HepG2 (cell line): ENCODE measurements around the gene NARF. TPM values are rescaled to one million over a fixed set of nuclear protein-coding genes. Genes with fewer than 3 reads are reported as not detected.
A peak's percentile ranks its signal among the peaks of the same experiment; 100 is the strongest.

Experiments
- BRD4 ChIP-seq: sonication (generic); formaldehyde crosslinking; IDR thresholded peaks from 2 replicates; pipeline ENCODE4 v1.4.0; 2020; ENCODE audit warnings: missing genetic modification reagents
- CEBPZ ChIP-seq: IDR thresholded peaks from 2 replicates; pipeline ENCODE4 v1.6.1; 2012; ENCODE audit warnings: low read length, improper control_type of control experiment
- JUNB ChIP-seq: sonication (generic); formaldehyde crosslinking; IDR thresholded peaks from 2 replicates; pipeline ENCODE4 v1.8.0; 2022; ENCODE audit warnings: missing genetic modification reagents, mild to moderate bottlenecking, borderline replicate concordance
- MAFG ChIP-seq: sonication (generic); formaldehyde crosslinking; IDR thresholded peaks from 2 replicates; pipeline ENCODE4 v1.5.1; 2020; ENCODE audit warnings: mild to moderate bottlenecking, missing genetic modification reagents
- MTA1 ChIP-seq: sonication (generic); formaldehyde crosslinking; IDR thresholded peaks from 2 replicates; pipeline ENCODE4 v1.4.0; 2020; ENCODE audit warnings: missing genetic modification reagents, mild to moderate bottlenecking, borderline replicate concordance
- NKX3-1 ChIP-seq: sonication (generic); formaldehyde crosslinking; IDR thresholded peaks from 2 replicates; pipeline ENCODE4 v1.5.0; 2020; ENCODE audit warnings: missing genetic modification reagents
- NRL ChIP-seq: sonication (generic); formaldehyde crosslinking; IDR thresholded peaks from 2 replicates; pipeline ENCODE4 v1.5.0; 2020; ENCODE audit warnings: missing genetic modification reagents, mild to moderate bottlenecking, moderate library complexity, borderline replicate concordance
- PITX1 ChIP-seq: sonication (generic); formaldehyde crosslinking; IDR thresholded peaks from 2 replicates; pipeline ENCODE4 v1.5.1; 2020; ENCODE audit warnings: mild to moderate bottlenecking, missing genetic modification reagents
- ZFP62 ChIP-seq: sonication (generic); formaldehyde crosslinking; IDR thresholded peaks from 2 replicates; pipeline ENCODE4 v1.4.0; 2020; ENCODE audit warnings: missing genetic modification reagents
- ZNF639 ChIP-seq: conservative IDR thresholded peaks from 2 replicates; pipeline ENCODE4 v1.6.1; 2018; ENCODE audit warnings: missing genetic modification reagents
- ZNF883 ChIP-seq: sonication (generic); formaldehyde crosslinking; IDR thresholded peaks from 2 replicates; pipeline ENCODE4 v1.5.1; 2020; ENCODE audit warnings: mild to moderate bottlenecking, missing genetic modification reagents; ENCODE audit errors: not compliant biosample characterization
- polyA plus RNA-seq, 8 experiments: library from polyadenylated mRNA; depleted of rRNA in 3 of 8; stranded (reverse) in 7 of 8; unstranded in 1 of 8; fragments of >200 nt; fragmentation: Illumina TruSeq in 4 of 8; extraction: Trizol in 4 of 8; gene quantifications; 2 replicates each; pipeline versions ENCODE4 v1.2.1 to v1.2.3, GENCODE V29; 2011 to 2016; ENCODE audit warnings: low read depth in 4 of 8, missing spikeins in 1 of 8, mixed read lengths in 1 of 8; ENCODE audit not compliant: insufficient read depth in 1 of 8
- total RNA-seq, 5 experiments: library from RNA; depleted of rRNA; stranded (reverse); fragments of >200 nt; fragmentation: Illumina TruSeq; extraction: Trizol; gene quantifications; 2 replicates each; pipeline ENCODE4 v1.2.3, GENCODE V29; 2016; ENCODE audit warnings: low read depth in 1 of 5
- TF ChIP-seq, protein P1 (sequence below): sonication (generic); formaldehyde crosslinking; IDR thresholded peaks from 2 replicates; pipeline ENCODE4 v1.4.0; 2020; ENCODE audit warnings: missing genetic modification reagents
- TF ChIP-seq, protein P2 (sequence below): sonication (generic); formaldehyde crosslinking; IDR thresholded peaks from 2 replicates; pipeline ENCODE4 v1.8.0; 2022; ENCODE audit warnings: mild to moderate bottlenecking, missing genetic modification reagents, moderate library complexity
- TF ChIP-seq, protein P3 (sequence below): sonication (generic); formaldehyde crosslinking; IDR thresholded peaks from 2 replicates; pipeline ENCODE4 v1.4.0; 2020; ENCODE audit warnings: mild to moderate bottlenecking, missing genetic modification reagents

The NARF gene
- total and polyA plus RNA-seq, 2 of the 13 experiments (the other 11 are each of a cell fraction or from before 2014, with no cell fraction given) = 61.1 to 144 TPM

DNA sequence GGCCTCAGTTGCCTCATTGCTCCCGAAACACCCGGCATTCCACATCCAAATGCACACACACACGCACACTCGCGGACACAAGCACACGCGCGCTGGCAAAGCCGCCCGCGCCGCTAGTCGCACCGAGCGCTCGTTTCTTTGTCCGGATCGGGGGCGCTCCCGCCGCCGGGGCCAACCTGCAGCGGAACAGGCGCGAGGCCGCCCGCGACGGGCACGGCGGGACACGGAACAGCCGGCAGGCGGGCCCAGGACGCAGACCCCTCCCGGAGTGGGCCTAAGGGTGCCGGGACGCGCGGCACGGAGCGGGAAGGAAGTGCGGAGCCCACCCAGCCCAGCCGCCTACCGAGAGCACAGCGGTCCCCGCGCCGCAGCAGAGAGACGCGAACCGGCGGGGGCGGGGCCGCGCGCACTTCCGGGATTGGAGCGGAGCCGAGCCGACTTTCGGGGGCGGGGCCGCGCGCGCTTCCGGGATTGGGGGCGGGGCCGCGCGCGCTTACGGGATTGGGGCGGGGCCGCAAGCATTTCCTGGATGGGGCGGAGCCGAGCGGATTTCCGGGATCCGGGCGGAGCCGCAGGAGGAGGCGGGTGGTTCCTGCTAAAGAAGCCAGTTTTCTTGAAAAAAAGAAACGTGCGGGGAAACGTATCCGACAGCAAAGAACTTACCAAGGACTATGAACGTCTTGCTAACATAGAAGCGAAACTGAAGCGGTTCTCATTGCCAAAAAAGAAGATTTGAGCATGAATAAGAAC lies 8.0 kb upstream of the NARF start, which contains the start of gene CYBC1 (continued):
- TF ChIP-seq, protein P1, sequence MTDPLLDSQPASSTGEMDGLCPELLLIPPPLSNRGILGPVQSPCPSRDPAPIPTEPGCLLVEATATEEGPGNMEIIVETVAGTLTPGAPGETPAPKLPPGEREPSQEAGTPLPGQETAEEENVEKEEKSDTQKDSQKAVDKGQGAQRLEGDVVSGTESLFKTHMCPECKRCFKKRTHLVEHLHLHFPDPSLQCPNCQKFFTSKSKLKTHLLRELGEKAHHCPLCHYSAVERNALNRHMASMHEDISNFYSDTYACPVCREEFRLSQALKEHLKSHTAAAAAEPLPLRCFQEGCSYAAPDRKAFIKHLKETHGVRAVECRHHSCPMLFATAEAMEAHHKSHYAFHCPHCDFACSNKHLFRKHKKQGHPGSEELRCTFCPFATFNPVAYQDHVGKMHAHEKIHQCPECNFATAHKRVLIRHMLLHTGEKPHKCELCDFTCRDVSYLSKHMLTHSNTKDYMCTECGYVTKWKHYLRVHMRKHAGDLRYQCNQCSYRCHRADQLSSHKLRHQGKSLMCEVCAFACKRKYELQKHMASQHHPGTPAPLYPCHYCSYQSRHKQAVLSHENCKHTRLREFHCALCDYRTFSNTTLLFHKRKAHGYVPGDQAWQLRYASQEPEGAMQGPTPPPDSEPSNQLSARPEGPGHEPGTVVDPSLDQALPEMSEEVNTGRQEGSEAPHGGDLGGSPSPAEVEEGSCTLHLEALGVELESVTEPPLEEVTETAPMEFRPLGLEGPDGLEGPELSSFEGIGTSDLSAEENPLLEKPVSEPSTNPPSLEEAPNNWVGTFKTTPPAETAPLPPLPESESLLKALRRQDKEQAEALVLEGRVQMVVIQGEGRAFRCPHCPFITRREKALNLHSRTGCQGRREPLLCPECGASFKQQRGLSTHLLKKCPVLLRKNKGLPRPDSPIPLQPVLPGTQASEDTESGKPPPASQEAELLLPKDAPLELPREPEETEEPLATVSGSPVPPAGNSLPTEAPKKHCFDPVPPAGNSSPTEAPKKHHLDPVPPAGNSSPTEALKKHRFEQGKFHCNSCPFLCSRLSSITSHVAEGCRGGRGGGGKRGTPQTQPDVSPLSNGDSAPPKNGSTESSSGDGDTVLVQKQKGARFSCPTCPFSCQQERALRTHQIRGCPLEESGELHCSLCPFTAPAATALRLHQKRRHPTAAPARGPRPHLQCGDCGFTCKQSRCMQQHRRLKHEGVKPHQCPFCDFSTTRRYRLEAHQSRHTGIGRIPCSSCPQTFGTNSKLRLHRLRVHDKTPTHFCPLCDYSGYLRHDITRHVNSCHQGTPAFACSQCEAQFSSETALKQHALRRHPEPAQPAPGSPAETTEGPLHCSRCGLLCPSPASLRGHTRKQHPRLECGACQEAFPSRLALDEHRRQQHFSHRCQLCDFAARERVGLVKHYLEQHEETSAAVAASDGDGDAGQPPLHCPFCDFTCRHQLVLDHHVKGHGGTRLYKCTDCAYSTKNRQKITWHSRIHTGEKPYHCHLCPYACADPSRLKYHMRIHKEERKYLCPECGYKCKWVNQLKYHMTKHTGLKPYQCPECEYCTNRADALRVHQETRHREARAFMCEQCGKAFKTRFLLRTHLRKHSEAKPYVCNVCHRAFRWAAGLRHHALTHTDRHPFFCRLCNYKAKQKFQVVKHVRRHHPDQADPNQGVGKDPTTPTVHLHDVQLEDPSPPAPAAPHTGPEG (CRISPR knock-in tag) = no peak
- TF ChIP-seq JUNB (CRISPR knock-in tag) (no peak), NRL (CRISPR knock-in tag) (peak; percentile 78; the same call in 1 of the 2 replicates), ZFP62 (CRISPR knock-in tag) (no peak), NKX3-1 (CRISPR knock-in tag) (no peak), CEBPZ (no peak), MAFG (no peak), MTA1 (CRISPR knock-in tag) (peak; percentile 82; the same call in 1 of the 2 replicates), ZNF883 (peak; percentile 86), PITX1 (CRISPR knock-in tag) (0 out of 2 replicates have a peak, but pooled peaks have one; percentile 26), ZNF639 (CRISPR knock-in tag) (peak; percentile 93), BRD4 (CRISPR knock-in tag) (no peak)
- TF ChIP-seq, protein P2, sequence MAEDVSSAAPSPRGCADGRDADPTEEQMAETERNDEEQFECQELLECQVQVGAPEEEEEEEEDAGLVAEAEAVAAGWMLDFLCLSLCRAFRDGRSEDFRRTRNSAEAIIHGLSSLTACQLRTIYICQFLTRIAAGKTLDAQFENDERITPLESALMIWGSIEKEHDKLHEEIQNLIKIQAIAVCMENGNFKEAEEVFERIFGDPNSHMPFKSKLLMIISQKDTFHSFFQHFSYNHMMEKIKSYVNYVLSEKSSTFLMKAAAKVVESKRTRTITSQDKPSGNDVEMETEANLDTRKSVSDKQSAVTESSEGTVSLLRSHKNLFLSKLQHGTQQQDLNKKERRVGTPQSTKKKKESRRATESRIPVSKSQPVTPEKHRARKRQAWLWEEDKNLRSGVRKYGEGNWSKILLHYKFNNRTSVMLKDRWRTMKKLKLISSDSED (CRISPR knock-in tag) = no peak
- TF ChIP-seq, protein P3, sequence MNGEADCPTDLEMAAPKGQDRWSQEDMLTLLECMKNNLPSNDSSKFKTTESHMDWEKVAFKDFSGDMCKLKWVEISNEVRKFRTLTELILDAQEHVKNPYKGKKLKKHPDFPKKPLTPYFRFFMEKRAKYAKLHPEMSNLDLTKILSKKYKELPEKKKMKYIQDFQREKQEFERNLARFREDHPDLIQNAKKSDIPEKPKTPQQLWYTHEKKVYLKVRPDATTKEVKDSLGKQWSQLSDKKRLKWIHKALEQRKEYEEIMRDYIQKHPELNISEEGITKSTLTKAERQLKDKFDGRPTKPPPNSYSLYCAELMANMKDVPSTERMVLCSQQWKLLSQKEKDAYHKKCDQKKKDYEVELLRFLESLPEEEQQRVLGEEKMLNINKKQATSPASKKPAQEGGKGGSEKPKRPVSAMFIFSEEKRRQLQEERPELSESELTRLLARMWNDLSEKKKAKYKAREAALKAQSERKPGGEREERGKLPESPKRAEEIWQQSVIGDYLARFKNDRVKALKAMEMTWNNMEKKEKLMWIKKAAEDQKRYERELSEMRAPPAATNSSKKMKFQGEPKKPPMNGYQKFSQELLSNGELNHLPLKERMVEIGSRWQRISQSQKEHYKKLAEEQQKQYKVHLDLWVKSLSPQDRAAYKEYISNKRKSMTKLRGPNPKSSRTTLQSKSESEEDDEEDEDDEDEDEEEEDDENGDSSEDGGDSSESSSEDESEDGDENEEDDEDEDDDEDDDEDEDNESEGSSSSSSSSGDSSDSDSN (CRISPR knock-in tag) = peak; percentile 83; the same call in 1 of the 2 replicates
